Endodermal cell (in vitro differentiated cells): ENCODE data around the gene ZNF207. TPM values are rescaled to one million over a fixed set of nuclear protein-coding genes. Genes with fewer than 3 reads are reported as not detected.
"Not testable (repeated sequence)": the region's sequence is repeated elsewhere in the genome, so short reads cannot be mapped to it uniquely, and the experiment has no call there.

Source experiments
- DNase-seq: peaks from one replicate; pipeline ENCODE4 v3.0.0-alpha.2; 2017
- H3K27ac ChIP-seq: 2 replicates; pipeline ENCODE4 v1.5.1; 2013; ENCODE audit warnings: mild to moderate bottlenecking, low read depth, low read length, moderate library complexity
- H3K27me3 ChIP-seq: 2 replicates; pipeline ENCODE4 v1.6.1; 2013; ENCODE audit warnings: mild to moderate bottlenecking, low read length, moderate library complexity; ENCODE audit not compliant: insufficient read depth, control insufficient read depth, poor library complexity, severe bottlenecking
- H3K36me3 ChIP-seq: 2 replicates; pipeline ENCODE4 v1.7.0; 2013; ENCODE audit warnings: mild to moderate bottlenecking, low read length, moderate library complexity; ENCODE audit not compliant: control insufficient read depth, insufficient read depth
- H3K4me1 ChIP-seq: one replicate; pipeline ENCODE4 v1.7.0; 2013; ENCODE audit warnings: low read length; ENCODE audit not compliant: control insufficient read depth, insufficient read depth
- H3K4me3 ChIP-seq: 2 replicates; pipeline ENCODE4 v1.5.1; 2013; ENCODE audit warnings: mild to moderate bottlenecking, low read length, moderate library complexity
- H3K9ac ChIP-seq: 2 replicates; pipeline ENCODE4 v1.6.1; 2013; ENCODE audit warnings: mild to moderate bottlenecking, low read length, moderate library complexity; ENCODE audit not compliant: poor library complexity, severe bottlenecking; ENCODE audit errors: extremely low read depth
- H3K9me3 ChIP-seq: 2 replicates; pipeline ENCODE4 v1.6.1; 2013; ENCODE audit warnings: mild to moderate bottlenecking, low read length, moderate library complexity; ENCODE audit not compliant: control insufficient read depth
- H3K27ac Mint-ChIP-seq: 2 replicates; pipeline ENCODE4 v1.8.0; 2020; ENCODE audit warnings: mixed read lengths
- H3K27me3 Mint-ChIP-seq: 2 replicates; pipeline ENCODE4 v1.8.0; 2021; ENCODE audit warnings: mild to moderate bottlenecking, mixed read lengths; ENCODE audit not compliant: insufficient read depth
- H3K36me3 Mint-ChIP-seq: 2 replicates; pipeline ENCODE4 v1.8.0; 2020; ENCODE audit warnings: low read depth, mixed read lengths
- H3K4me1 Mint-ChIP-seq: 2 replicates; pipeline ENCODE4 v1.8.0; 2020; ENCODE audit warnings: mixed read lengths
- H3K4me3 Mint-ChIP-seq: 2 replicates; pipeline ENCODE4 v1.8.0; 2020; ENCODE audit warnings: mild to moderate bottlenecking, moderate library complexity, mixed read lengths
- H3K9me3 Mint-ChIP-seq: 2 replicates; pipeline ENCODE4 v1.8.0; 2020; ENCODE audit warnings: mild to moderate bottlenecking, mixed read lengths
- WGBS, 2 experiments: methylation state at CpG; one replicate each; pipeline versions ENCODE4 v1.1.5 to v1.1.7; 2013; ENCODE audit warnings: missing lambda C conversion rate in 2 of 2, mixed read lengths in 1 of 2; ENCODE audit not compliant: insufficient coverage in 1 of 2, insufficient read length in 1 of 2; 5-methylcytosine and 5-hydroxymethylcytosine counted together
- total RNA-seq, 2 donors: library from RNA; stranded (reverse); fragmentation: NEBNext Ultra II Directional in 1 of 2; extraction: Animal tissue kit (Norgen Biotek cat#: 25700) in 1 of 2; gene quantifications; 2 replicates in 1 of 2; 3 replicates in 1 of 2; pipeline ENCODE4 v1.2.1, GENCODE V29; 2021
- TF ChIP-seq, protein P1 (sequence below): fragments of 200-600 bp; sonication (generic); conservative IDR thresholded peaks from 2 replicates; pipeline ENCODE4 v1.5.0; 2021; ENCODE audit warnings: antibody characterized with exemption, mild to moderate bottlenecking

Gene ZNF207
- total RNA-seq, 2 donors from 2014 or later: 234 to 255 TPM

- H3K27me3 Mint-ChIP-seq: no peaks in the 10 kb centered on the region
- H3K4me3 Mint-ChIP-seq: peak overlapping the region; percentile 100
- H3K27ac ChIP-seq: peak overlapping the region; percentile 98
- peak overlapping the region; percentile 100 for H3K27ac Mint-ChIP-seq
- H3K9me3 Mint-ChIP-seq: no peaks in the 10 kb centered on the region
- H3K36me3 Mint-ChIP-seq: peaks cover 51% of the 10 kb centered on the region
- H3K27me3 ChIP-seq: no peaks in the 10 kb centered on the region
- TF ChIP-seq, protein P1, sequence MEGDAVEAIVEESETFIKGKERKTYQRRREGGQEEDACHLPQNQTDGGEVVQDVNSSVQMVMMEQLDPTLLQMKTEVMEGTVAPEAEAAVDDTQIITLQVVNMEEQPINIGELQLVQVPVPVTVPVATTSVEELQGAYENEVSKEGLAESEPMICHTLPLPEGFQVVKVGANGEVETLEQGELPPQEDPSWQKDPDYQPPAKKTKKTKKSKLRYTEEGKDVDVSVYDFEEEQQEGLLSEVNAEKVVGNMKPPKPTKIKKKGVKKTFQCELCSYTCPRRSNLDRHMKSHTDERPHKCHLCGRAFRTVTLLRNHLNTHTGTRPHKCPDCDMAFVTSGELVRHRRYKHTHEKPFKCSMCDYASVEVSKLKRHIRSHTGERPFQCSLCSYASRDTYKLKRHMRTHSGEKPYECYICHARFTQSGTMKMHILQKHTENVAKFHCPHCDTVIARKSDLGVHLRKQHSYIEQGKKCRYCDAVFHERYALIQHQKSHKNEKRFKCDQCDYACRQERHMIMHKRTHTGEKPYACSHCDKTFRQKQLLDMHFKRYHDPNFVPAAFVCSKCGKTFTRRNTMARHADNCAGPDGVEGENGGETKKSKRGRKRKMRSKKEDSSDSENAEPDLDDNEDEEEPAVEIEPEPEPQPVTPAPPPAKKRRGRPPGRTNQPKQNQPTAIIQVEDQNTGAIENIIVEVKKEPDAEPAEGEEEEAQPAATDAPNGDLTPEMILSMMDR: no peak
- 0% methylated on average over 3 to 20 of the region's 20 CpGs for WGBS, 2 experiments
- peak overlapping the region; percentile 100 for H3K9ac ChIP-seq
- H3K4me1 ChIP-seq: no peaks in the 10 kb centered on the region
- H3K9me3 ChIP-seq: no peaks in the 10 kb centered on the region
- peak overlapping the region; percentile 87 for H3K4me3 ChIP-seq
- DNase-seq: no peak
- H3K4me1 Mint-ChIP-seq: peaks cover 18% of the 10 kb centered on the region
- H3K36me3 ChIP-seq: peaks cover 42% of the 10 kb centered on the region
These were observed 885 bp downstream of the ZNF207 start for GRCh38 chr17:32350666-32351418.

DNA sequence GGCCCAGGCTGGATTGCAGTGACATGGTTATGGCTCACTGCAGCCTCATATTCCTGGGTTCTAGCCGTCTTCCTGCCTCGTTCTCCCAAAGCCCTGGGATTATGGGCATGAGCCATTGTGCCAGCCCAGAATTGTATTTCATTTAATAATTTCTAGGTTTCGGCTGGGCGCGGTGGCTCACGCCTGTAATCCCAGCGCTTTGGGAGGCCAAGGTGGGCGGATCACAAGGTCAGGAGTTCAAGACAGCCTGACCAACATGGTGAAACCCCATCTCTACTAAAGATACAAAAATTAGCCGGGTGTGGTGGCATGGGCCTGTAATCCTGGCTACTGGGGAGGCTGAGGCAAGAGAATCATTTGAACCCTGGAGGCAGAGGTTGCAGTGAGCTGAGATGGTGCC, 2.8 kb downstream of the ZNF207 start:
- not testable (repeated sequence) for H3K27me3 Mint-ChIP-seq, H3K9me3 ChIP-seq, H3K4me1 ChIP-seq, H3K27me3 ChIP-seq, H3K27ac ChIP-seq, DNase-seq, H3K9ac ChIP-seq, H3K9me3 Mint-ChIP-seq, H3K27ac Mint-ChIP-seq
- H3K4me3 Mint-ChIP-seq: peak overlapping the region; percentile 100
- peaks cover 18% of the 10 kb centered on the region for H3K4me1 Mint-ChIP-seq
- Histone ChIP-seq H3K36me3 (peaks cover 56% of the 10 kb centered on the region), H3K4me3 (peak overlapping the region; percentile 87)
- 93 to 98% methylated on average over 7 to 9 of the region's 9 CpGs for WGBS, 2 experiments
- H3K36me3 Mint-ChIP-seq: peaks cover 59% of the 10 kb centered on the region

DNA sequence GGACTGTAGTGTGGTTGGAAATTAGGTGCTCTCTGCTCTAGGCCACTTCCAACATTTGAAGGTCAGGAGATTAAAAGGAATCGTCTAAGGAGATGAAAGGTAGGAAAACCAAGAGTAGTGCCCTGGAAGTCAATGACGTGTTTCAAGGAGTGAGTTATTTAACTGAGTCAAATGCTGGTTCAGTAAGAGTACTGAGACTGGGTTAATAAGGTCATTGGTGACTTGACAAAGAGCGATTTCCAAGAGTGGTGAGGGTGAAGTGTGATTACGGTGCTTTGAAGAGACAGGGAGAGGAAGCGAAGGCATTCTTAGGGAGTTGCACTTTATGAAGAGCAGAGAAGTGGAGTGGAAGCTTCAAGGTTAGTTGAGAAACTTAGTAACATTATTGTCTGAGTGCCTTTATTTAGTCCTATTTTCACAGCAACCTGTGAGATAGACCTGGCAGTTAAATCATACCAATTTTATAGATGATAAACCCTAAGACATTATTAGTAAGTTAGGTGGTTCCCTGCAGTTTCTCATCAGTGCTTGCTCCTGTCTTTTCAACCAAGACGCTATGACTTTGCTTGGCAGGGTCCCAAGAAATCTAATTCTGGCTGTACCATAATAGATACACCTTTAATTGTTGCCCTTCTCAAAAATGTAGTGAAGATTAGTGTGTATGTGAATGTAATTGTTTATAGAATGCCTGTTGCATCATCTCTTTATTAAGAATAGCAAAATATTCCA, 5.9 kb downstream of the ZNF207 start:
- WGBS, 2 experiments: 94 to 96% methylated on average over 5 to 6 of the region's 6 CpGs
- H3K27ac Mint-ChIP-seq: peak overlapping the region; percentile 4
- no peaks in the 10 kb centered on the region for H3K9me3 Mint-ChIP-seq
- H3K36me3 ChIP-seq: peaks cover 86% of the 10 kb centered on the region
- peak overlapping the region; percentile 71 for H3K4me3 ChIP-seq
- no peak overlapping the region for H3K4me3 Mint-ChIP-seq
- no peaks in the 10 kb centered on the region for H3K9me3 ChIP-seq
- peaks cover 18% of the 10 kb centered on the region for H3K4me1 Mint-ChIP-seq
- no peak overlapping the region for H3K27ac ChIP-seq
- no peaks in the 10 kb centered on the region for H3K27me3 Mint-ChIP-seq
- no peaks in the 10 kb centered on the region for H3K27me3 ChIP-seq
- no peaks in the 10 kb centered on the region for H3K4me1 ChIP-seq
- H3K36me3 Mint-ChIP-seq: peaks cover 76% of the 10 kb centered on the region
- H3K9ac ChIP-seq: no peak overlapping the region
- TF ChIP-seq, protein P1: no peak
- DNase-seq: no peak
